ENCODE results near the gene CWC27.

Gene CWC27

GRCh38 chr5:64768358-64769312 lies at the start of gene CWC27, which contains the start of gene SREK1IP1:
CWC27 (plus strand) TSS chr5:64768930; CDS start chr5:64769147, 217 bp downstream.
SREK1IP1 (minus strand) TSS chr5:64768691; CDS start chr5:64768517, 174 bp downstream.
- peak; percentile 65 for DNase-seq (ENCODE audit: low read depth)

- no peak for DNase-seq (ENCODE audit: low read depth)
Measured at GRCh38 chr5:64722588-64722987, 46.1 kb upstream of the CWC27 start.

GRCh38 chr5:64727150-64727549 lies 41.6 kb upstream of the CWC27 start:
- no peak for DNase-seq (ENCODE audit: low read depth)

- DNase-seq (ENCODE audit: low read depth) = no peak
Measured at GRCh38 chr5:64742411-64742810, 26.3 kb upstream of the CWC27 start.

- DNase-seq (ENCODE audit: low read depth) = no peak
Measured at GRCh38 chr5:64742821-64743220, 25.9 kb upstream of the CWC27 start.

- no peak for DNase-seq (ENCODE audit: low read depth)
Measured at GRCh38 chr5:64744914-64745313, 23.8 kb upstream of the CWC27 start.

GRCh38 chr5:64746446-64746845 lies 22.3 kb upstream of the CWC27 start:
- no peak for DNase-seq (ENCODE audit: low read depth)

- no peak for DNase-seq (ENCODE audit: low read depth)
Measured at GRCh38 chr5:64749385-64749784, 19.3 kb upstream of the CWC27 start.

GRCh38 chr5:64754066-64754465 lies 14.7 kb upstream of the CWC27 start:
- no peak for DNase-seq (ENCODE audit: low read depth)

GRCh38 chr5:64758901-64759300 lies 9.8 kb upstream of the CWC27 start:
- no peak for DNase-seq (ENCODE audit: low read depth)

- DNase-seq (ENCODE audit: low read depth) = no peak
Measured at GRCh38 chr5:64759960-64760660, 8.6 kb upstream of the CWC27 start.

- no peak for DNase-seq (ENCODE audit: low read depth)
Measured at GRCh38 chr5:64763948-64764503, 4.7 kb upstream of the CWC27 start.

GRCh38 chr5:64765804-64766504 lies 2.8 kb upstream of the CWC27 start:
- no peak for DNase-seq (ENCODE audit: low read depth)

GRCh38 chr5:64766941-64767340 lies 1.8 kb upstream of the CWC27 start:
- DNase-seq (ENCODE audit: low read depth) = no peak

GRCh38 chr5:64767959-64768357 lies 772 bp upstream of the CWC27 start:
- no peak for DNase-seq (ENCODE audit: low read depth)

- DNase-seq (ENCODE audit: low read depth) = no peak
Measured at GRCh38 chr5:64769855-64770254, 1.1 kb downstream of the CWC27 start.

GRCh38 chr5:64771736-64772135 lies 3.0 kb downstream of the CWC27 start:
- DNase-seq (ENCODE audit: low read depth) = no peak

GRCh38 chr5:64773533-64773932 lies 4.8 kb downstream of the CWC27 start:
- DNase-seq (ENCODE audit: low read depth) = no peak

- DNase-seq (ENCODE audit: low read depth) = no peak
Measured at GRCh38 chr5:64775291-64775690, 6.6 kb downstream of the CWC27 start.

- DNase-seq (ENCODE audit: low read depth) = peak; percentile 41
Measured at GRCh38 chr5:64784451-64785025, 15.8 kb downstream of the CWC27 start.

GRCh38 chr5:64786372-64786771 lies 17.6 kb downstream of the CWC27 start:
- DNase-seq (ENCODE audit: low read depth) = no peak

- DNase-seq (ENCODE audit: low read depth) = no peak
Measured at GRCh38 chr5:64788156-64788555, 19.4 kb downstream of the CWC27 start.
